Measurements from ENCODE around the gene PDE9A.
"Not testable (repeated sequence)": the region's sequence is repeated elsewhere in the genome, so short reads cannot be mapped to it uniquely, and the experiment has no call there.

Gene PDE9A

GRCh38 chr21:42811960-42812359 is 158.5 kb downstream of the PDE9A start:
- H3K27ac ChIP-seq, result no peak overlapping the region
- DNase-seq (ENCODE audit: low spot score), result no peak
- ChIA-PET CTCF (no interaction called here), POLR2A (ENCODE audit: low non-redundant PET) (no interaction called here)
- TF ChIP-seq, protein P1, sequence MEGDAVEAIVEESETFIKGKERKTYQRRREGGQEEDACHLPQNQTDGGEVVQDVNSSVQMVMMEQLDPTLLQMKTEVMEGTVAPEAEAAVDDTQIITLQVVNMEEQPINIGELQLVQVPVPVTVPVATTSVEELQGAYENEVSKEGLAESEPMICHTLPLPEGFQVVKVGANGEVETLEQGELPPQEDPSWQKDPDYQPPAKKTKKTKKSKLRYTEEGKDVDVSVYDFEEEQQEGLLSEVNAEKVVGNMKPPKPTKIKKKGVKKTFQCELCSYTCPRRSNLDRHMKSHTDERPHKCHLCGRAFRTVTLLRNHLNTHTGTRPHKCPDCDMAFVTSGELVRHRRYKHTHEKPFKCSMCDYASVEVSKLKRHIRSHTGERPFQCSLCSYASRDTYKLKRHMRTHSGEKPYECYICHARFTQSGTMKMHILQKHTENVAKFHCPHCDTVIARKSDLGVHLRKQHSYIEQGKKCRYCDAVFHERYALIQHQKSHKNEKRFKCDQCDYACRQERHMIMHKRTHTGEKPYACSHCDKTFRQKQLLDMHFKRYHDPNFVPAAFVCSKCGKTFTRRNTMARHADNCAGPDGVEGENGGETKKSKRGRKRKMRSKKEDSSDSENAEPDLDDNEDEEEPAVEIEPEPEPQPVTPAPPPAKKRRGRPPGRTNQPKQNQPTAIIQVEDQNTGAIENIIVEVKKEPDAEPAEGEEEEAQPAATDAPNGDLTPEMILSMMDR (conservative IDR thresholded peaks at IDR 0.05; ENCODE audit: low read depth), result no peak

GRCh38 chr21:42812528-42813241 is 159.3 kb downstream of the PDE9A start:
- CTCF ChIA-PET, result interaction anchor here (0.6 to 1.2 kb wide), 2 partner anchors 30 to 503 kb away, joined by 3 to 4 read pairs; no protein-coding TSS in a partner anchor
- POLR2A ChIA-PET (ENCODE audit: low non-redundant PET); H3K27ac ChIP-seq; DNase-seq (ENCODE audit: low spot score): not testable (repeated sequence)

GRCh38 chr21:42815217-42815616 is 161.8 kb downstream of the PDE9A start:
- DNase-seq (ENCODE audit: low spot score), result no peak
- H3K27ac ChIP-seq, result no peak overlapping the region
- TF ChIP-seq, protein P1 (conservative IDR thresholded peaks at IDR 0.05; ENCODE audit: low read depth), result no peak
- POLR2A ChIA-PET (ENCODE audit: low non-redundant PET), result no interaction called here
- CTCF ChIA-PET, result interaction anchor here (1.1 kb wide), 1 partner anchor 222 kb away, joined by 3 read pairs; no protein-coding TSS in a partner anchor

GRCh38 chr21:42818328-42818749 is 164.9 kb downstream of the PDE9A start:
- DNase-seq (ENCODE audit: low spot score), result peak; percentile 46
- ChIA-PET POLR2A (ENCODE audit: low non-redundant PET) (no interaction called here), CTCF (interaction anchor here (0.8 to 1.2 kb wide), 2 partner anchors 163 to 549 kb away, joined by 3 to 9 read pairs; no protein-coding TSS in a partner anchor)
- no peak overlapping the region for H3K27ac ChIP-seq
- TF ChIP-seq, protein P1 (conservative IDR thresholded peaks at IDR 0.05; ENCODE audit: low read depth), result peak; percentile 83

- TF ChIP-seq, protein P1 (conservative IDR thresholded peaks at IDR 0.05; ENCODE audit: low read depth), result no peak
- no peak overlapping the region for H3K27ac ChIP-seq
- ChIA-PET CTCF (no interaction called here), POLR2A (ENCODE audit: low non-redundant PET) (no interaction called here)
- DNase-seq (ENCODE audit: low spot score), result no peak
Measured at GRCh38 chr21:42819861-42820615, 166.6 kb downstream of the PDE9A start.

DNA sequence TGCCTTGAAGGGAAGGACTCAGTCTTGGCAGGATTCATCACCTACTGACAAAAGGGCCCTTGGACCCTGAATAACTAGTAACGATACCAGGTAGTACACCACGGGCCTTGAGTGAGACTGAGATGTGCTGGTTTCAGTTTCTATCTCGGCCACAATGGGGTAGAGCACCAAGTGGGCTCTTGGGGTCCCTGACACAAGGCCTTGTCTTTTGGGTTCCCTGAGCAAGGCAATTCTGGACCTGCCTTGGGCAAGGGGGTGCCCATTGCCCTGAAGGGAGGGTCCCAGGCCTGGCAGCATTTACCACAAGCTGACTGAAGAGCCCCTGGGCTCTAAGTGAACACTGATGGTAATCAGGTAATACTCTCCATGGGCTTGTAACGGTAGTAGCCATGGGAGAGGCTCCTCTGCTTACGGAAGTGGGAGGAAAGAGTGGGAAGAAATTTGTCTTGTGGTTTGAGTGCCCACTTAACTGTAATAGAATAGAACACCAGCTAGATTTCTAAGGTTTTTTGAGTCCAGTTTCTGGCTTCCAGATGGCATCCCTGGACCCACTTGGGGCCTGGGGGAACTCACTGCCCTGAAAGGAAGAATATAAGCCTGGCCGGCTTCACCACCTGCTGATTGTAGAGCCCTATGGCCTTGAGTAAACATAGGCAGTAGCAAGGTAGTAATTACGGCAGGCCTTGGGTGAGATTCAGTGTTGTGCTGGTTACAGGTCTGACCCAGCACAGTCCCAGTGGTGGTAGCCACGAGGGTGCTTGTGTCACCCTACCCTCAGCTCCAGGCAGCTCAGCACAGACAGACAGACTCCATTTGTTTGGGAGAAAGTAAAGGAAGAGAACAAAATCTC is 167.4 kb downstream of the PDE9A start:
- POLR2A ChIA-PET (ENCODE audit: low non-redundant PET), result no interaction called here
- no peak overlapping the region for H3K27ac ChIP-seq
- TF ChIP-seq, protein P1 (conservative IDR thresholded peaks at IDR 0.05; ENCODE audit: low read depth), result no peak
- CTCF ChIA-PET, result no interaction called here
- DNase-seq (ENCODE audit: low spot score), result no peak
